Astrocyte of the hippocampus (primary cell): ENCODE results near the gene PAX3.

ENCODE experiments used
- DNase-seq: peaks from one replicate; pipeline ENCODE4 v3.0.0; 2011; ENCODE audit warnings: low read depth, low spot score

The PAX3 gene

DNA sequence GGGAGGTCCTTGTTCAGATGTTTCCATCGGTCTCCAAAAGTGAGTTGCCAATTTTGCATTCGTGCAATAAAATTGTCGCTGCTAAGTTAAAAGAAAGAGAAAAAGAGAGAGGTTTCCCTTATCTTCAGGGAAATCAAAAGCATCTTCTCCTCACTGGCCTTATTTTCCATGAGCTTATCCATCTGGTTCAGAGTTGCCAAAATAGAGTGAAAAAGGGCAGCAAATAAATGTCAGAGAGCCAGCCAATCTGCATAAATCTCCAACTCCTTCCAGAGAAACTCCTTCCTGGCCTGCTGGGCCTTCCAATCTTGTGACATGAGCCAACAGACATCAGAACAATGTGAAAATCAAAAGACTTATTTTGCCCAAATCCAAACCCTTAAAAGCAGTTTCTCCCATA lies 28.4 kb downstream of the PAX3 start:
- DNase-seq, result no peak

DNA sequence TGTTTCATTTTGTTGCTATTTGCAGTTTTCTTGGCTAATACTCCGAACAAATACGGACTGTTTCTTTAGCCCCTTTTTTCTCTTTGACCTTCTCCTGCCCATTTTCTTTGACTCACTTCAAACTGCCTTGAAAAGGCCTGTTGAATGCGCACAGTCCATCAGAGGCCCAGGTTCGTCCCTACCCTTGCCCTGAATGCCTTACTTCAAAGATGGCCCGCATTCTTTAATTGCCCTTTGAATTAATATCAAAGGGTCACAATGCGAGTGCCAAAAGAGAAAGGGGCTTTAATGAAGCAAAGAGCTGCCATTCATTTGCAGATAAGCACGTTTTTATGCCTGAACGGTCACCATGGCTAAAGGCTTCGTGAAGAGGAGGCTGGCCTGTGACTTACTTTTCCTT lies 29.7 kb downstream of the PAX3 start:
- no peak for DNase-seq

DNA sequence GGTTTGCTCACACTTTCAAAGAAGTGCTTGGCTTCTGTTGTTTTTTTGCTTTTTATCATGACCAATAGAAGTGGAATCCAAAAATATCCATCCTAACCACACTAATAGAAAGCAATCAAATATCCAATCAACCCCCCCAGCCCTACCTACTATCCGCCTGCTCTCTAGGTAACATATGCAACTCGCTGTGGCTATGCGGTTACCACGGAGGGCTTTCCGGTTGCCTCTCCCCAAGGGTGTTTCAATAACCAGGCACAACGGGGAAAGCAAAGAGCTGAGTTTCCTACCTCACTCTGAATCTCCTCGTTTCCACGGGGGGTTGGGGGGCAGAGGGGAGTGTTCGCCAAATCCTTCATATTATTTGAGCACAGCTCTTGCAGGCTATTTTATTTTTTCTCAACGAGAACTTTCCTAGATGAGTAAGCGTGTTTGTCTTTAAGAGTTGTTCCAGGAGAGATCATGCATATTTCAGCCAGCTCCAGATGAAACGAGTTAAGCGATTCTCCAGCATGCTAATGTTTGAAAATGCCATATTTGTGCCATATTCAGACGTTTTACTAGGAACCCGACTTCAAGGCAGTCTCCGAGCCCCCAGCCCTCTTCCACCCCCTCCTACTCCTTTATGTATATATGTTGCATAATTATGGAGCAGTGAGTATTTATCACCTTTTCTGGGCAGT lies 30.3 kb downstream of the PAX3 start:
- DNase-seq, result no peak

DNA sequence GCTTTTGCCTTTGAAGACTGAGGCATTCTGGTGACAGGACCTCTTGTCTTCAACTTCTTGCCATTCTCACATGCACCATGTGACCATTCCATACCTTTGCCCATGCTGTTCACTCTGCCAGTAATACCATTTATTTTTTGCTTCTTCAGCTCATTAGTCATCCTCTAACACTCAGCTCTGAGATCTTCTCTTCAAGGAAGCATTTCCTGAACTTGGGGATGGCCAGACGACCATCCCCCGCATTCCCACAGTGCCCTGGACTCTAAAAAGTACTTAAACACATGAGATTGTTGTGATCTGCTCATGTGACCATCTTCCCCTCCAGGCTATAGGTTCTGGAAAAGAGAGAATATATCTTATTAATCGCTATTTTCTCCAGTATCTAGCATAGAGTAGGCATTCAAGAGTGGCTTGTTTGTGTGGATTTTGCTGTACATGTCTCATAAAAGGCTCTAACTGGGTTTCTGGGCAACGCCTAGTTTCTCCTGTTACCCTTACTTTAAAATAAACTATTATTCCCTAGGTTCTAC lies 33.9 kb downstream of the PAX3 start:
- no peak for DNase-seq

DNA sequence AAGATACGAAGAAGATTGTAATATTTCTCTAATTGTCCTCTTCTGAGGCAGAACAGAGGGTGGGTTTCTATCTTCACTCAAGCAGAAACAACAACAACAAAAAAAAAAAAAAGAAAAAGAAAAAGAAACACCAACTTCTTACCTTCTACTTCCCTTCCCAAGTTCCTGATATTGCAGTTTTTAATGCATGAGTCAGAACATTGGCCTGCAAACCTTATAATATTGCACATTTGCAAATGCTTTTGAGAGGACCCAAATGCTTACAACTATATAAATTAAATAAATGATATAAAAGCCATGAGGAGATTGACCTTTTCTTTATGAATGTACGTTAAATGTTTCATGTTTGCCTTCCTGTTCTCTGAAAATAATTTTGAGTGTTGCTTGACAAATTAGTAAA lies 37.3 kb downstream of the PAX3 start:
- DNase-seq, result no peak

DNA sequence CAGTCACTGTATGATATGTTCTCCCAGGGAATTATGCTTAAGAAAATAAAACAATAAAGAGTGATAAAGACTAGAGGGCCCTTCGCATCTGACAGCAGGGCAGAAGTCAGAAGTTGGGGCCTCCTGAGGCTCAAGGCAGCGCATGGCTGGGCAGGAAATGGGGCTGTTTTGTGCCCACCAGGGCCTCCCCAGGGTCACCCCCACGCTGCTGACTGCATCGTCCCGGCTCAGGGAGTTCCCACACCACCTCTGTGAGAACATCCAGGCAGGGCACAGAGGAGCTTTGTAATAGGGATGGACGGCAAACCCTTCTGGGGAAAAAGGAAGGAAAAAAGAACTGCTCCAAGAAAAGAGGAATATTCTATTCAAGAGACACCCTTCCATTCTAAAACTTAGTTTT lies 41.2 kb downstream of the PAX3 start:
- DNase-seq, result no peak

DNA sequence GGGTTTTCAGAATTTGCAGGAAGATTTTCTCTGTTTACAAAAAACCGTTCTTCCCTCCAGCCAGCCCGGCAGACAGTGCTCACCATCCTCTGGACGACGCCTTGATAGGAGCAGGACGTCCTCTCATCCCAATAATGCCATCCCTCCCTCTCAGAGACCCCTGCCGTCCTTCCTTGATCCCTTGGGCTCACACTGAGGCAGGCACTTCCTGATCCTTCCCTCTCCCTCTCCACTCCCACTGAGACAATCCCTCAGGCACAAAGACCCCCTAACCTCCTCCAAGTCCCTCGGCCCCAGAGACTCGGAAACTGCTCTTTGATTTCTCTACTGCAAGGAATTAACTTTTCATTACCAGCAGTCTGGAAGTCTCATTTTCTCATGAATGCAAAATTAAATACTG lies 42.5 kb downstream of the PAX3 start:
- no peak for DNase-seq

DNA sequence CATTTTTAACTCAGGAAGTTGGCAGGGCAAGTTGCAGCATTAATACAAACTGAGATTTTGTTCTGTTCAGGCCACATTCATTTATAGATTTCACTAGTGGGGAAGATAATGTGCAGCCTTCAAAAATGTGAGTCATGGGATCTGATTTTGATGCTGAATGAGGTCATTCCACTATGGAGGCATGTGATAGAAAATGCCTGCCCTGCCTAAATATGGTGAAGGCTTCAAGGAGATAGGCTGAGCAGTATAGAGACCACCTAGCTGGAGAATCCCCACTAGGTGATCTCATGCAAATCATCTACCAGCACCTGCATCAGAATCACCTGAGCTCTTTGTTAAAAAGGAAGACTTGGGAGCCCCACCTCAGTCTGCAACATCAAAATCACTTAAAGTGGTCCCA lies 43.7 kb downstream of the PAX3 start:
- DNase-seq, result no peak

DNA sequence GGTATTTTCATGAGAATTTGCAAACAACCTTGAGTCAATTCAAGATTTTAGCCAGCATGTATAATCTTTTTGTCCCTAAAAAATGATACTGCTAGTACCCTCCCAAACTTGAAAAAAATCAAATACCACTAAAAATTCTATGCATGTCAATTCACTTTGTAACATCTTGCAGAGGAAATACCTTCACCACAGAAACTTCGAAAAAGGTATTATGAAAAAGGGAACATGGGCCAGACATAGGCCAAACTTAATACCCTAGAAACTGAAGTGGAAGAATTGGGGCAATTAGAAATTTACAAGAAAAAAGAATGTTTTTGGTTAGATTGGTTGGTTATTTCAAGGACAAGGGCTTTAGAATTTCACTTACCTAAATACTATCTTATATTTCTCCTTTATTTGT lies 48.5 kb downstream of the PAX3 start:
- no peak for DNase-seq

DNA sequence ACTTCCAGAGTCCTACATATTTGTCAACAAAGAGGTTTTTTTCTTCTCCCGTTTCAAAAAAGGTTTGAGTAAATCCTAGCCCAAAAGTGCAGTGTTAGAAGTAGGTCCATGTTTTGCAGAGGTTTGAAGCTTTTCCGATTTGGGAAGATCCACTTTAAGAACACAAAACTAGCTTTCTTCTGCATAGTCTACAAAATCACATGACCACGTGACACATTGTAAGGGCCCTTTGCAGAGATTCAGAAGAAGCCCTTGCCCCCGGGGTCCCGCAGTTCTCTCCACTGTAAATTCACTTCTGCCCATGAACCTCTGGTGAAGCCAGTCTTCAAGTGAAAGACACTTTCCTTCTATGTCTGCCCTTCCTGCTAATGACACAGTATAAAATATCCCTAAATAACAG lies 49.4 kb downstream of the PAX3 start:
- DNase-seq, result no peak

DNA sequence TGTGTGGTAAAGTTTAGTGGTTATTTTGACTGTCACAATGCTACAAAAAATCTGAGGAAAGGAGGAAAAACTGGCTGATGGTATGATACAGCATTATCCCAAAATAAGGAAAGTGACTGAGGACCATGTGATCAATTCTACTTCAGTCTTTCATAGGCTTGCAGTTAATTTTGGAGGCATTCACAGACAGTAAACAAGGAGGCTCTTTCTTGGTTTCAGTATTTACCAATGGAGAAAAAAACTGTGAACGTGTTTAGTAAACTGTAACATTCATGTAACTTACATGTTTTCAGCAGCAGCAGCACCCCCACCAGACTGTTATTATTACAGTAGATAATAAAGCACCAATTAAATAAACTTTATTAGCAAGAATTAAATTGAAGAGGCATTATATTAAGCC lies 50.0 kb downstream of the PAX3 start:
- no peak for DNase-seq

DNA sequence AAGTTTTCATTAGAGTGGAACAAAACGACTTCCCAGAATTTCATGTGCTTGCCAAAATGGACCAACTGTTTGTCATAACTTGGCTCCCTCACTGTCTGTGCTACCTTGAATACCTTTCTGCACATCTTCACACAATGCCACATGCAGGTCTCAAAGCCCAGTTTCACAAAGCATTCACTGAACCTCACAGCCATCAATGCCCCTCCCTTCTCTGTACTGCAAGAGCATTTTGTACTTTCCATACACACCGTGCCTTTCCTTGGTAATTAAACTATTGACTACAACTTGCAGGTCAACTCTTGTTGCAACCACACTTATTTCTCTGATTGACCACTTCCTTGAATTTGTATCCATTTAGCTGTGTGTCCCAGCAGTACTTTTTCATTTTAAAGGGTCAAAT lies 50.5 kb downstream of the PAX3 start:
- no peak for DNase-seq

DNA sequence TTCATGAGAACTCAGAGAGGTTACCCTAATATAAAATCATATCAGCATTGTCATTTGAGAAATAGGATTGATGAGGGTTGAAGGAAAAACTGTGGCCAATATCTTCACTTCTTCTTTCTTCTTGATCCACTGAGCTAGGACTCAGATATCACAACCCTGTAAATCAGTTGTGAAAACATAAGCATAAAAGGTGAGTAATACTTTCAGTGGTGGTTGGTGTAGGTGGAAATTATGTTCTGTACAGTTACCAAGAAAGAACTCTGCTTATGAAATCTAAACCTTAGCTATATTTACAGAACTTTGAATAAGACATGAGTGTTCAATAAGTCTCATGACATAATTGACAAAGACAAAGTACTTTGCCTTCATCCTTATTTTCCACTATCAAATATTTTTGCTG lies 56.3 kb downstream of the PAX3 start:
- DNase-seq, result no peak

DNA sequence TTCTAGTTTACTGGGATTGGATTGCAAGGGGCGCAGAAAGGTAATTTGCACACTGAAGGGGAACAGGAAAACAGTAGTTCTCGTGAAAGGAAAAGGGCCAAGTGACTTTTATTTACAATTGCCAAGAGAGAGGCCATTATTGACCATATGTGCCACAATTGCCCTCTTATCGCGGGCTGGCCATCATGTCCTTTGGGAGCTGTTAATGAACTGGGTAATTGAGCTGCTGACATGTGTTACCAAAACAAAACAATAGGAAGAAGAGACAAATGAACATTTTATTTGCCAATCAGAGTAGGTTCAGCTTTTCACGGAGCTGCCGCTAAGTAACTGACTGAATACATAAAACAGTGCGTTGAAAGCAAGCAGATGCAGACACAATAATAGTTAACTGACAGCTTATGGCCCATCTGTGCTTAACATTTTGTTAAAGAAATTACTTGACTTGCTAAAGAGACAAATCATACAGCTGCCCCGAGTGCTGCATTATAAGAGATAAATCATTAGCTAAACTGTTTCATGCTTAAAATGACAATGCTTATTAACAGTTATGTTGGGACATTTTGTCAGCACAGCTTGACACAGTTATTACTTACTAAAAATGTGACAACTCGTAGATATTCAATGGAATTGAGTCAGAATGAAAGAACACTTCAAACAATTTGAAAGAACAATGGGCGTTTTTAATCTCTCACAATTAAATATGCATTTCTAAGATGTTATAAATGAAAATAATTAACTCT lies 57.5 kb downstream of the PAX3 start:
- DNase-seq, result no peak

DNA sequence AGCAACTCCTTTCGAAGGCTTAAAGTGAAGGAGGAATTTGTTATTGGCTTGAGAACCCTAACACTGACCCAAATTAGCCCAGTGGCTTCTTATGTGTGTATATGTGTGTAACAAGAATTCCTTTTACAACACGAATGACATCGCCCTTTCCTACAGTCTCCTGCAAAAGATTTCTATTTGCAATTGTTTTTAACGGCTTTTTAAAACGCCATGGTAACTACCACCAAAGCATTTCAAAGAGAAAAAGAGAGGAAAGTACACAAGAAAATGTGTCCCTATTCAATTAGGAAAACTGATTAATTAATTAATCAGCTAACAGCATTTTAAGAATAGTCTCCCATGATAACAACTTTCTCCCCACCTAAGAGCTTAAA lies 58.1 kb downstream of the PAX3 start:
- no peak for DNase-seq

DNA sequence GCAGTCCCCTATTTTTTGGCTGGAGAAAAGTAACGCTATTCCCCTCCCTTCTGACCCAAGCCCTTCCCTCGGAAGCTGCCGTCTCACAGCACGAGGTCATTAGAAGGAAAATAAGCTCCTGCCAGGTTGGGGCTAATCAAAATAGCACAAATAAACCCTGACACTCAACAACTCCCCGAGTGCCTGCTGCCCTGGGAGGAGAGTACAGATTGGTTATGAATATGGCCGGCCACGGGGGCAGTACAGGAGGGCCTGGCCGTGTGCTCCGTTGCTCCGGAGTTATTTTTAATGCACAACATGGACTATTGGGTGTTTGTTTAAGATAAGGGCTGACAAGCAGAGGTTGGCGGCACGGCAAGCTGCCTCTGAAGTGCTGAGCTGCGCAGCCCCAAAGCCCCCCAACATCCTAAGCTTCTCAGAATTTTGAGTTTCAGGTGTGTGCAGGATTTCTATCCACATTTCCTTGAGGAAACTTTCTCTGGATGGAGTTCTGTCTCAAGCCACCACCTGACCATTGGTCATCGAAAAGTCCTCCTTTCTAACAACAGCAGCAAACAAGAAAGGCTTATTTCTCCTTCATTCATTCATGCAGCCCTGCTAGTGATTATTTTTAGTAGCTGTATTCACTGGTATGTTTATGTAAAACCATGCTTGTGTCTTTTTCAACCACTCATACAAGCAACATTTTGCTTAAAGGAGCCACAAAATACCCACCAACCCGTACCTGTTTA lies 58.7 kb downstream of the PAX3 start:
- no peak for DNase-seq

DNA sequence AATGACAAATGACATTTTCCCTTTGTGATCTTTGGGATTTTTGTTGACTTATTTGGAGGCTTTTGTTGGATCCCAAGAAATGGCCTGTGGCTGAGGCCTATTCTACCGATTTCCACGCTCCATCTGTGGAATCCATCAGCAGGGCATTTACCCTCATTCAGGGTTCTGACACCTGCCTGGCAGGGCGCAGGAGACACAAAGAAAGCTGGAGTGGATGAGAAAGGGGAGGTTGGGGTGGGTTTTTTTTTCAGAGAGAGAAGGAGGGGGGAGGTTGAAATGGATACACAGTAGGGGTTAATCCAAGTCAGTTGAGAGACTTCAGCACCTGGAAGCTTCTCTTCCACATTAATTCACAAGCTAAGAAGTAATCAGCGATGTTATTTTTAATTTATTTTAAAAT lies 59.7 kb downstream of the PAX3 start:
- DNase-seq, result no peak

DNA sequence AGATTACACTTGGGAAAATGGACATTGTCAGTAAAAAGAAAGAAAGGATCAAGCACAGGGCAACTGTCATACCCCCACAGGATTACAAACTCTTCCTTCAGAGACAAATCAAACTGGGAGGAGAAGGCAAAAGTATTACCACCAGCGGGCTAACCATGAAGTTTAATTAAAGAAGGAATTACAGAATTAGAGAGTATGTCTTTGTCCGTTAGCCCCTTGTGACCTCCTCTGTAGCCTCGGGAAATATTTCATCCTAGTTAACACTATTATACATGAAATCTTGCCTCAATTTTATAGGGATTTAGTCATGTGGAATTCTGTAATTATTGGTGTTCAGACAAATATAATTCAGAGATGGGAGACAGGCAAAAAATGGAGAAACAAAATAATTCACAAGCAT lies 60.7 kb downstream of the PAX3 start:
- DNase-seq, result no peak

DNA sequence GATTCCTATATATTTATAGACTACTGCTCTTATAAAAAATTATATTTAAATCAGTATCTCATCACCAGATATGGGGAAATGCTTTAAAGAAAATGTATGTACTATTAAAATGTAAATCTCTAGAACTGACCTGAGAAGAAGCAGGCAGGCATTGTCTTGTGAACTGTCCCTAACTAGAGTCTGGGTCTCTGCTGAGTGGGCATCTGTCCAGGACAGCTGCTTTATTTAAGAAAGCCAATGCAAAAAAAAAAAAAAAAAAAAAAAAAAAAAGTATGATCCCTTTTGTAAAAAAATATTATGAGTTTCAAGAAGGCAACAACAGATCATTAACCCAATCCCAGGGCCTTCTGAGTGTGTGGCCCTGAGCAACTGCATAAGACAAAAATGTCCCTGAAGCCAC lies 66.0 kb downstream of the PAX3 start:
- no peak for DNase-seq

DNA sequence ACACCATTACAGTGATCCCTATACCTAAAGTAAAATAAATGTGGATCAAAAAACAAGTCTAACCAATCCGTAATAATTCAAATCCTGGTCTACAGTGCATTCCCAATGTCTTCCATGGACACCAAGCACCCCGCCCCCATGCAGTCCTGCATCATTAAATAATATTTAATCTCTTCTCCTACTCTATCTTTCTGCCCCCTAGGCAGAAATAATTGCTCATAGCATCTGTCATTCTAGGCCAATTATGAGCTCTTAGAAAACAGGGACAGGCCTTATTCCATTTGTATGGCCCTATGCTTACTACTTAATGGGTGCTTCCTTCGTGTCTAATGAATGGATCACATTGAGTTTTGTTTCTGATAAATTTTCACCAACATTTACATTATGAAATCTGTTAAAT lies 66.4 kb downstream of the PAX3 start:
- DNase-seq, result no peak

DNA sequence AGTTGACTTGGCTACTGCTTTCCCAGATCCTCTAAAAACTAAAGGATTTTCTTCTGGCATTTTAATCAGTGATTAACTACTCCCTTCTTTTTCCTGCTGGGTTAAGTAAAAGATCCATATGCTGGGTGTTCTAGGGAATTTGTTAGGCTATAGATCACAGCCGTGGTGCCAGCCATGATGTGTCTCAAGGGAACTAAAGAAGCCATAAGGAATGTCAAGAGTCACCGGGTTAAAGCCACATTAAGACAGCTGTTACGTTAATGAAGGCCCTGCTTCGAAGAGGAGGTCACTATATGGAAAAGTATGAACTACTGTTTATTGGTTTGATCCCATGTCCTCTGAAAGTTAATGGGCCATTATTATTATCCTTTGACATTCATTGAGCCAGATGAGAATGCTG lies 70.7 kb downstream of the PAX3 start:
- no peak for DNase-seq

DNA sequence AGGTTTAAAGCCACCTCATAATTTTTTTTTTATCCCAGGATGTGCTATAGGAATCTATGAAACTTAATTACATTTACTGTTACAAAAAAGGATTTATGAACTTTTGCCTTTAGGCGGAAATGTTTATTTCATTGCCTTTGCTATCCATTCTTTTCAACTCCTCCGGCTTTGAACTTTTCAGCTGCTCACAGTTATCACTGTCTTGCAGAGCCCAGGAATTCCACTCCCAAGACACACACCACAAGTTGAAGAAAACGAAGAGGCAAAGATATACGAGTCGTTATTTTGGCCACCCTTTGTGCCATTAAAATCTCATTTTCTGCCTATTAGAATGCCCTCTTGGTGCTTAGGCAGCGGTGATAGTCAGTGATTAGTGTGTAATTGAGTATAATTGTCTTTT lies 80.0 kb downstream of the PAX3 start:
- no peak for DNase-seq

DNA sequence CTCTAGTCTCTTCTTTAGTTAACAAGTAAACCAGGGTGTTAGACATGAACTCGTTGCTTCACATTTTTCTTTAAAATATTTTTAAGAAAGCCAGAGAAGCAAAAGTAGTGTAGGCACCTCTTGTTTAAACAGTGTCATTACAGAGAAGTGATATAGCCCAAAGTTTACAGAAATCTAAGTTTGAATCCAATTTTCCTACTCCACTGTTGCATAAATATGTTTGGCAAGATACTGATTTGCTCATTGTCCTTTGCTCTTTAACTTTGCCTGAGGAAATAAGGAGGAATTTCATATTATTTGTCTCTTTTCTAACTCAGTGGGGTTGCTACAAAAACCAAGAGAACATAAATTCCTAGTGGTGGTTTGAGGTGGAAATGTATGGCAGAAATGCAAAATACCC lies 81.1 kb downstream of the PAX3 start:
- no peak for DNase-seq
